HAP-1 (cell line): ENCODE measurements around the gene NBPF12.
"Not testable (repeated sequence)": the region's sequence is repeated elsewhere in the genome, so short reads cannot be mapped to it uniquely, and the experiment has no call there.

Source experiments
- DNase-seq, 2 experiments: peaks; one replicate each; pipeline ENCODE4 v3.0.0-alpha.2; 2016 to 2020; ENCODE audit warnings: low spot score in 2 of 2
- H3K27me3 ChIP-seq: fragments of 250-450 bp; sonication (Bioruptor Pico); 2 replicates; pipeline ENCODE4 v1.5.1; 2020; ENCODE audit warnings: low read depth, mild to moderate bottlenecking, moderate library complexity
- H3K36me3 ChIP-seq: fragments of 250-450 bp; sonication (Bioruptor Pico); replicated peaks from 2 replicates; pipeline ENCODE4 v1.5.1; 2020; ENCODE audit warnings: mild to moderate bottlenecking
- H3K4me1 ChIP-seq: fragments of 250-450 bp; sonication (Bioruptor Pico); 2 replicates; pipeline ENCODE4 v1.5.1; 2020; ENCODE audit warnings: mild to moderate bottlenecking
- H3K4me3 ChIP-seq: fragments of 250-450 bp; sonication (Bioruptor Pico); 2 replicates; pipeline ENCODE4 v1.5.1; 2020; ENCODE audit warnings: mild to moderate bottlenecking, moderate library complexity
- H3K9me3 ChIP-seq: fragments of 250-450 bp; sonication (Bioruptor Pico); 2 replicates; pipeline ENCODE4 v1.5.1; 2020; ENCODE audit warnings: mild to moderate bottlenecking, moderate library complexity
- in situ Hi-C: fragments of 300-500 bp; cut with MboI; formaldehyde crosslinking; loops from 3 replicates; pipeline ENCODE4 v1.14.3; 2020; ENCODE audit warnings: low sequenced_read_pairs, inconsistent platforms, mixed read lengths

NBPF12 gene, protein sequence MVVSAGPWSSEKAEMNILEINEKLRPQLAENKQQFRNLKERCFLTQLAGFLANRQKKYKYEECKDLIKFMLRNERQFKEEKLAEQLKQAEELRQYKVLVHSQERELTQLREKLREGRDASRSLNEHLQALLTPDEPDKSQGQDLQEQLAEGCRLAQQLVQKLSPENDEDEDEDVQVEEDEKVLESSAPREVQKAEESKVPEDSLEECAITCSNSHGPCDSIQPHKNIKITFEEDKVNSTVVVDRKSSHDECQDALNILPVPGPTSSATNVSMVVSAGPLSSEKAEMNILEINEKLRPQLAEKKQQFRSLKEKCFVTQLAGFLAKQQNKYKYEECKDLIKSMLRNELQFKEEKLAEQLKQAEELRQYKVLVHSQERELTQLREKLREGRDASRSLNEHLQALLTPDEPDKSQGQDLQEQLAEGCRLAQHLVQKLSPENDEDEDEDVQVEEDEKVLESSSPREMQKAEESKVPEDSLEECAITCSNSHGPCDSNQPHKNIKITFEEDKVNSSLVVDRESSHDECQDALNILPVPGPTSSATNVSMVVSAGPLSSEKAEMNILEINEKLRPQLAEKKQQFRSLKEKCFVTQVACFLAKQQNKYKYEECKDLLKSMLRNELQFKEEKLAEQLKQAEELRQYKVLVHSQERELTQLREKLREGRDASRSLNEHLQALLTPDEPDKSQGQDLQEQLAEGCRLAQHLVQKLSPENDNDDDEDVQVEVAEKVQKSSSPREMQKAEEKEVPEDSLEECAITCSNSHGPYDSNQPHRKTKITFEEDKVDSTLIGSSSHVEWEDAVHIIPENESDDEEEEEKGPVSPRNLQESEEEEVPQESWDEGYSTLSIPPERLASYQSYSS (N-terminal part only)

DNA sequence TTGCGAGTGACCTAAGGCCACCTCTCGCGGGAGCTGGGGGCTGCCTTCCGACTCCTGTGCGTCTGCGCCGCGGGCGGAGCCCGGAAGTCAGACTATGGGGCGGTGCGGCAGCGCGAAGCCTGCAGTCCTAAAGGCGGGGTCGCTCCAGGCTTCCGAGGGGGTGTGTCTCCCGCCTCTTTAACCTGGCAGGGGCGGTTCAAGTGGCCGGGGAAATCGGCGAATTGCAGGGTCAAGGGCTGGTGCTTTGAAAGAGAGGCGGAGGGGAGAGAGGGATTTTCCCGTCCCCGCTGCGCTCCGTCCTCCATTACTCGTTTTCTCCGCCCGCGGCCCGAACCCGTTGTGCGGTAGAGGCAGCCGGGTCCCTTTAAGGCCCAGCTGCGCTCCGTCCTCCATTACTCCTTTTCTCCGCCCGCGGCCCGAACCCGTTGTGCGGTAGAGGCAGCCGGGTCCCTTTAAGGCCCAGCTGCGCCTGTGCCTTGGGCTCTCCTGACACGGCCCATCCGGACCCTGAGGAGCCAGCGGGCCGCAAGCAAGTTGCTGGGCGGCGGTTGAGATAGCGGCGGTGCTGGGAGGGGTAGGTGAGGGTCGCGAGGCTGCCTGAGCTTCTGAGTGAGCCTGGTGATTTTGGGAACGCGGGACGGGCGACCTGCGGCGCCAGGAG lies at the start of gene NBPF12:
TSS of gene NBPF12 (plus strand) at position 83 of the 661 bp plus-strand sequence. CDS start 21,820 bp downstream, outside the sequence.
- H3K27me3 ChIP-seq, H3K4me1 ChIP-seq, H3K36me3 ChIP-seq, in situ Hi-C loops, H3K9me3 ChIP-seq: not testable (repeated sequence)
- DNase-seq, result peak; percentile 44 to 90
- peak within 1 kb of the TSS; percentile 65 for H3K4me3 ChIP-seq

DNA sequence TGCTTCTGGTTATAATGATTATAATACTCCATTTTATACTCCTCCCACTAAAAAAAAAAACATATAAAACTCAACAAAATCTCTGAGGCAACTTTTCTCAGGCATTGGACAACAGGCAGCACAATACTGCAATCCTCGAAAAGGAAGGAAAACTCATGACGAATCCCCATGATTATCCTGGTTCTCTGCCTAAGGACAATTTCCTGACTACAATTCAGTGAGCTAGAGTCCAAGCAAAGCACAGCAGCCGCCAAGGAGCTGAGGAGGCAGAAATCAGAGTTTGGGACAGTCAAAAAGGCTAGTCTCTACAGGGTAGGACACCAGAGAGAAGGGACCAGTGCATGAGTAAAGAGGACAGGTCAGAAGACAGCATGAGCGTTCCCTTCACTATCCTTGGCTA lies 46.8 kb upstream of the NBPF12 start:
- H3K27me3 ChIP-seq, H3K4me1 ChIP-seq, H3K9me3 ChIP-seq, H3K36me3 ChIP-seq, in situ Hi-C loops, H3K4me3 ChIP-seq, DNase-seq: not testable (repeated sequence)

DNA sequence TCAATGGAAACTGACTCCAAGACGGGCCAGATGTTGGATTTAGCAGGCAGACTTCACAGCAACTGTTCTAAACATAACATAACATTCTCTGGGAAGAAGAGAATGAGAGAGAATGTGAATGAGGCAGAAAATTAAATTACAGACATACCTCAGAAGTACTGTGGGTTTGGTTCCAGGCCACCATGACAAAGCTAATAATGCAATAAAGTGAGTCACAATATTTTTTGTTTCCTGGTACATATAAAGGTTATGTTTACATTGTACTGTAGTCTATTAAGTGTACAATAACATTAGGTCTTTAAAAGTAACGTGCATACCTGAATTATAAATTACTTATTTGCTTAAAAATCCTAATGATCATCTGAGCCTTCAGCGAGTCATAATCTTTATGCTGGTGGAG lies 45.8 kb upstream of the NBPF12 start:
- in situ Hi-C loops, H3K27me3 ChIP-seq, H3K4me3 ChIP-seq, DNase-seq, H3K4me1 ChIP-seq, H3K36me3 ChIP-seq, H3K9me3 ChIP-seq: not testable (repeated sequence)

DNA sequence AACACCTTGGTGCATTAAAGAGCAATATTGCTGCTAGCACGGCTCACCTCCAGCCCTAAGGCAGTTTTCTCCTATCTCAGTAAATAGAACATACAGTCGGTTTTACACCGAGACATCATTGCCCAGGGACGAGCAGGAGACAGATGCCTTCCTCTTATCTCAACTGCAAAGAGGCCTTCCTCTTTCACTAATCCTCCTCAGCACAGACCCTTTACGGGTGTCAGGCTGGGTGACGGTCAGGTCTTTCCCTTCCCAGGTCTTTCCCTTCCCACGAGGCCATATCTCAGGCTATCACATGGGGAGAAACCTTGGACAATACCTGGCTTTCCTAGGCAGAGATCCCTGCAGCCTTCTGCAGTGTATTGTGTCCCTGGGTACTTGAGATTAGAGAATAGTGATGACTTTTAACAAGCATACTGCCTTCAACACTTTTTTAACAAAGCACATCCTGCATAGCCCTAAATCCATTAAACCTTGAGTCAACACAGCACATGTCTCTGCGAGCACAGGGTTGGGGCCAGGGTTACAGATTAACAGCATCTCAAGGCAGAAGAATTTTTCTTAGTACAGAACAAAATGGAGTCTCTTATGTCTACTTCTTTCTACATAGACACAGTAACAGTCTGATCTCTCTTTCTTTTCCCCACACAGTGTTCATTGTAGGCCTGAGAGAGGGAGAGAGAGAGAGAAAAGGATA lies 30.4 kb upstream of the NBPF12 start:
- H3K36me3 ChIP-seq, H3K9me3 ChIP-seq, H3K27me3 ChIP-seq, in situ Hi-C loops, H3K4me1 ChIP-seq, DNase-seq, H3K4me3 ChIP-seq: not testable (repeated sequence)

DNA sequence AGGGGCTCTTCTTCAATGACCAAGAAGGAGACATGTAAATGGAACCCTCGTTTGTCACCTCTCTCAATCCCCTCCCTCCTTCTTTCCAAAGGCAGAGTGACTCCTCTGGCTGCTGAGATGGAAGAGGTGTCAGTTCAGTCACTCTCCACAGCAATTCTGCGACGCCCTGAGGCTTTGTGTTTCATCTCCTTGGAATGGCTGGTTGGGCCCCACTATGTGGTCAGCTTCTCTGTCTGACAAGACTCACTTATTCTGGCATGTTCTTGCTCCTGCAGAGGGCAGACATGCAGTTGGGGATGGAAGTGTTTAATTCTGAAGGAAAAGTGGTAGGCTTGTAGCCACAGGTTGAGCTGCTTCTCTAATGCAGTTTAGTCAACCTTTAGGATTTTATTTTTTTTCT lies 25.1 kb upstream of the NBPF12 start:
- H3K9me3 ChIP-seq, in situ Hi-C loops, H3K4me3 ChIP-seq, H3K27me3 ChIP-seq, DNase-seq, H3K4me1 ChIP-seq, H3K36me3 ChIP-seq: not testable (repeated sequence)

DNA sequence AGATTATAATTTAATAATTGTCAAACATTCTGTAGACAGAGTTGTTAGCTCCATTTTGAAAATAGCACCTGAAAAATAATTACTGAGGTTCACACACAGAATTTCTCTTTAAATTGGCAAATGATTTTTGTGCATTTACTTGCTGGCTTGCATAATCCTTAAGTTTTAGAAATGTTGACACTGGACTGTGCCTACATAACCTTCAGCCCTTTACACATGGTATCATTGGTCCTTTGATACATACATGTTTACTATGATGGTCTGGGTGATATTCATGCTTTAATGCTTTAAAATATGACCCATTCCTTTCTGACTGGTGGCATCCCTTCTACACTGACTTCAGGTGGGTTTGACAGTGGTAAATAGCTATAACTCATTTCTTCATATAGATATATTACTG lies 17.3 kb upstream of the NBPF12 start:
- H3K4me1 ChIP-seq, in situ Hi-C loops, H3K4me3 ChIP-seq, H3K36me3 ChIP-seq, H3K9me3 ChIP-seq, H3K27me3 ChIP-seq, DNase-seq: not testable (repeated sequence)

DNA sequence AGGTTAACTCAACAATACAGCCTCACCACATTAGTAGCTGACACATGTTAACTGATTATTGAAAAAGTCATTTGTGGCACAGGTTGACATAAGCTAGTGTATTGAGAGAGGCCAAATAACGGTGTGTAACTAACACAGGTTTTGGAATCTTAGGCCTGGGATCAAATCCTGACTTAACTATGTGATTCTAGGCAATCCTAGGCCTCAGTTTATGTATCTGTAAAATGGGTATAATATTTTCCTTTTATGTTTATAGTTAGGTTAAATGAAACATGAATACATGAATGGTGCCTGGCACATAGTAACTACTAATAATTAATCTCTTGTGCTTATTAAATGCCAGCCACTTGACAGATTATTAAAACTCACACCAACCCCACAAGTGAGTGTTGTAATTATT lies 15.5 kb upstream of the NBPF12 start:
- H3K9me3 ChIP-seq, in situ Hi-C loops, DNase-seq, H3K27me3 ChIP-seq, H3K4me3 ChIP-seq, H3K4me1 ChIP-seq, H3K36me3 ChIP-seq: not testable (repeated sequence)

DNA sequence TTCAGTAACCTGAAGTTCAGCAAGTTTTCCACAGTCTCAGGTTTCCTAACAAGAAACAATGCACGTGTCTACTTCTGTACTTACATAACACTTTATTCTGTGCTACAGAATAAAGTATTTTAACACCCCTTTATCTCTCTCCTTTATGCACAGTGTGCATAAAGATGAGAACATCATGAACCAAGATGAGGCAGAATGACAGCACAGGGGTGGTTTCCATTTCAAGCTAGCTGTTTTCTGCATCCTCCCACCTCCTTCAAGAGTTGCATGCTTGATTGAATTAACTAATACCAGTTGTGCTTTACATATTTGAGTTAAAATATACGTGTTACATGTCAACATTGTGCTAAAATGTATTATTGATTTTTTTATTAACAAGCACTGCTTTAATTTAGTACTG lies 14.0 kb upstream of the NBPF12 start:
- H3K27me3 ChIP-seq, H3K4me1 ChIP-seq, DNase-seq, H3K4me3 ChIP-seq, H3K36me3 ChIP-seq, in situ Hi-C loops, H3K9me3 ChIP-seq: not testable (repeated sequence)

DNA sequence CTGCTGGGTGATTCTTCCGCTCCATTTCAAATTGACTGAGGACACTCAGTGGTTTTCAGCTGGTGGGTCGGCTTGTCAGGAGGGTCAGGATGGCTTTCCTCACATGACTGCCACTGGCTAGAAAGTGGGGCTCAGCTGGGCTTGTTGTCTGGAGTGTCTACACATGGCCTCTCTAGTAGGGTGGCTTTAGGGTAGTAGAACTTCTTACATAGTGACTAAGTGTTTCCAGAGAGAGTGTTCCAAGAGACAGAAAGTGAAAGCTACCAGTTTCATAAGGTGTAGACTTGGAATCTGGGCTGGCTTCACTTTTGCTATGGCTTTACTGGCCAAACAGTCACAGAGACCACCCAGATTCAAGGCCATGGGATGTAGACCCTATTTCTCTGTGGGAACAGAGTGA lies 11.7 kb upstream of the NBPF12 start:
- H3K36me3 ChIP-seq, H3K4me3 ChIP-seq, DNase-seq, H3K9me3 ChIP-seq, H3K4me1 ChIP-seq, in situ Hi-C loops, H3K27me3 ChIP-seq: not testable (repeated sequence)

DNA sequence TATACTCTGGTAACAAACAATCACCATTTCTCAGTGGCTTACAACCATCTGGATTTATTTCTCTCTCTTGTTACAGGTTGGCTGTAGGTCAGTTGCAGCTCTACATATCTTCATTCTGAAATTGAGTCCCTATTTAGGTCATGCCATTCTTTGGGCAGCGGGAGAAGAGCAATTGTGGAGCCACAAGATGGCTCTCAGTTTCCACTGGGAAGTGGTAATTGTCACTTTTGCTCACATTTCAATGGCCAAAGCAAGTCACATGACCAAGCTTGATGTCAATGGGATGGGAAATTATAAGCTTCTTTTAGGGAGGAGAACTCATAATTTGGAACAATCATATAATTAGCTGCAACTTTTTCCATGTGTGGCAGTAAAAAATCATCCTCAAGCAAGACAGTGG lies 7.9 kb upstream of the NBPF12 start:
- H3K4me1 ChIP-seq, H3K27me3 ChIP-seq, H3K9me3 ChIP-seq, in situ Hi-C loops, H3K36me3 ChIP-seq, DNase-seq, H3K4me3 ChIP-seq: not testable (repeated sequence)

DNA sequence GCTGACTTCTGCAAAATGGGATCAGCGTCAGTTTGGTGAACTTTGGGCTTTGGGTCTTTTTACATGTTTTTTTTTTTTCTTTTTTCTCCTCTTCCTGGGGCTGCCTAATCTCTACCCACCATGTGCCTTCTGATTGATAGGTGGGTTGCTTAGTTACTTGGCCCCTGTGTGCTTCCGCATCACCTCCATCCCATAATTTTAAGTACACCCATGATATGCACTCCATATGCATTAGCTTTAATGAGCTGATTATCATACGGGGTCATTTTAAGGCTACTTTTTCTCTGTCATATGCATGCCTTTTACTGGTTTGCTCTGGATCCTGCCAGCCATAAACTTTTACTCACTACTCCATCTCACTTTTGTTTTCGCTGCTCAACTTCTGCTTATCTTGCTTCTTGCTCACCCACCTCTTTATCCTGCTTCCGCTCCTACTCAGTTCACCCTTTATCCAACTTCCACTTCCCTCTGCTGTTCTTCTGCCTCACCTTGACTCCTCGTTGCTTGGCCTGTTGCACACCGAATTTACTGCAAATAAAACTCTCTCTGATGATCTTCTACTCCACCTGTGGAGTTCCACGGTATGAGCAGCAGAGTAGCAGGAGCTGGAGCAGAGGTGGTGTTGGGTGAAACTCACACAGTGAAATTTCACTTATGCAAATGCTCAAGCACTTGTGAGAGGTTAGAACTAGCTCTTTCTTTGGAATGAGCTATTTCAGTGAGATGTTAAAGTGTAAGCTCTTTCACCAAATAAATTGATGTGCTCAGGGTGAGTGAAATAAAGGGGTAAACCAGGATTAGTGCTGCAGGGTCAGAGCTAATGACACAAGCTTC lies 3.5 kb upstream of the NBPF12 start:
- in situ Hi-C loops, H3K4me3 ChIP-seq, DNase-seq, H3K9me3 ChIP-seq, H3K4me1 ChIP-seq, H3K27me3 ChIP-seq, H3K36me3 ChIP-seq: not testable (repeated sequence)

DNA sequence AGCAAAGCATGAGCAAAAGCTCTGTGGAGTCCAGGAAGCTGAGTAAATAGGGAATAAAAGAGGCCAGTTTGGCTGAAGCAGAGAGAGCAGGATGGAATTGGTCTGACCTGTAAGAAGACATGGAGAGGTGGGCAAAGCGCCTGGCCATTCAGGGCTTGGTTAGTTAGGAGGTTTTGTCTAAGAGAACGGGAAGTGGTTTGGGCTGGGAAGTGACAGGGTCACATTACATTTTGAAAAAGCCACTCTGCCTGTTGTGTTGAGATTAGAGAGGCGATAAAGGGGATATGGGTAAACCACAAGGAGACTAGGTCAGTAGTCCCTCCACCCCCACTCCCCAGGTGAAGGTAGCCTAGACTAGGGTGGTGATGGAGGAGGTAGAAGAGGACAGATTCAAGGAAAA lies 662 bp upstream of the NBPF12 start:
- H3K27me3 ChIP-seq, DNase-seq, H3K4me1 ChIP-seq, H3K36me3 ChIP-seq, H3K4me3 ChIP-seq, in situ Hi-C loops, H3K9me3 ChIP-seq: not testable (repeated sequence)
